K562 (cell line): ENCODE results near the gene TFEC. TPM values are rescaled to one million over a fixed set of nuclear protein-coding genes. Genes with fewer than 3 reads are reported as not detected.

ENCODE experiments used
- ARID3B ChIP-seq: fragments of 250-450 bp; sonication (Bioruptor Pico); IDR thresholded peaks from 2 replicates; pipeline ENCODE4 v1.4.0; 2020; ENCODE audit warnings: borderline replicate concordance
- BRF1 ChIP-seq: IDR thresholded peaks from 3 replicates; pipeline ENCODE4 v1.6.1; 2011; ENCODE audit warnings: borderline replicate concordance, mild to moderate bottlenecking; ENCODE audit not compliant: insufficient read length; ENCODE audit errors: extremely low read depth
- NFYB ChIP-seq: IDR thresholded peaks from 2 replicates; pipeline ENCODE4 v1.6.1; 2011; ENCODE audit warnings: mild to moderate bottlenecking, moderate library complexity; ENCODE audit not compliant: insufficient read length; ENCODE audit errors: extremely low read depth
- NR2C1 ChIP-seq, 2 experiments: fragments of 450-650 bp; IDR thresholded peaks; 2 replicates each; pipeline ENCODE4 v1.6.1; 2017; ENCODE audit warnings: mild to moderate bottlenecking in 2 of 2, antibody characterized with exemption in 1 of 2, inconsistent platforms in 1 of 2, missing compliant biosample characterization in 1 of 2, missing genetic modification characterization in 1 of 2
- REST ChIP-seq, 2 experiments: fragments of 450-650 bp; formaldehyde crosslinking in 1 of 2; IDR thresholded peaks; 2 replicates each; pipeline versions ENCODE4 v1.4.0 to v1.6.1; 2014 to 2020; ENCODE audit warnings: mild to moderate bottlenecking in 2 of 2, borderline replicate concordance in 1 of 2, low read depth in 1 of 2
- SPI1 ChIP-seq: IDR thresholded peaks from 2 replicates; pipeline ENCODE4 v1.6.1; 2011; ENCODE audit warnings: low read depth, low read length, control low read depth, borderline replicate concordance
- ZNF511 ChIP-seq: sonication (generic); formaldehyde crosslinking; IDR thresholded peaks from 2 replicates; pipeline ENCODE4 v1.8.0; 2022; ENCODE audit warnings: mild to moderate bottlenecking, missing genetic modification reagents
- polyA plus RNA-seq, 8 experiments: library from polyadenylated mRNA; depleted of rRNA in 4 of 8; stranded (reverse) in 5 of 8; unstranded in 3 of 8; fragments of >200 nt; fragmentation: Nextera tagmentation in 2 of 8; fragmentation: Illumina TruSeq in 1 of 8; extraction: Ambion mirVana in 2 of 8; extraction: Trizol in 1 of 8; gene quantifications; 2 replicates each; pipeline versions ENCODE4 v1.2.1 to v1.2.3, GENCODE V29; 2011 to 2014; ENCODE audit warnings: inconsistent platforms in 1 of 8, missing spikeins in 1 of 8
- total RNA-seq, 7 experiments: library from RNA; depleted of rRNA in 6 of 7; stranded (reverse); fragments of >200 nt in 6 of 7; fragmentation: Illumina TruSeq in 2 of 7; extraction: Trizol in 2 of 7; gene quantifications; 2 replicates each; pipeline versions ENCODE4 v1.2.1 to v1.2.3, GENCODE V29; 2011 to 2021; ENCODE audit warnings: low replicate concordance in 1 of 7

The TFEC gene
- total and polyA plus RNA-seq, 9 of the 15 experiments (the other 6 are each of a cell fraction or from before 2014, with no cell fraction given): 0.01 TPM; not detected in 8

GRCh38 chr7:116030651-116031276, at the start of gene TFEC (continued):
- no peak for TF ChIP-seq ZNF511 (CRISPR knock-in tag)
- no peak for TF ChIP-seq ARID3B (CRISPR knock-in tag)
- no peak for TF ChIP-seq NFYB
- TF ChIP-seq BRF1: no peak
- no peak for TF ChIP-seq REST (IDR thresholded peaks at IDR 0.05; ENCODE audit: borderline replicate concordance)
- TF ChIP-seq REST (CRISPR knock-in tag; IDR thresholded peaks at IDR 0.05; ENCODE audit: low read depth): no peak
- no peak for TF ChIP-seq NR2C1 (IDR thresholded peaks at IDR 0.05)
- no peak for TF ChIP-seq NR2C1 (tag; IDR thresholded peaks at IDR 0.05)
- no peak for TF ChIP-seq SPI1
